ENCODE measurements around the gene SLC4A7.
"Not testable (repeated sequence)": the region's sequence is repeated elsewhere in the genome, so short reads cannot be mapped to it uniquely, and the experiment has no call there.

Gene SLC4A7

DNA sequence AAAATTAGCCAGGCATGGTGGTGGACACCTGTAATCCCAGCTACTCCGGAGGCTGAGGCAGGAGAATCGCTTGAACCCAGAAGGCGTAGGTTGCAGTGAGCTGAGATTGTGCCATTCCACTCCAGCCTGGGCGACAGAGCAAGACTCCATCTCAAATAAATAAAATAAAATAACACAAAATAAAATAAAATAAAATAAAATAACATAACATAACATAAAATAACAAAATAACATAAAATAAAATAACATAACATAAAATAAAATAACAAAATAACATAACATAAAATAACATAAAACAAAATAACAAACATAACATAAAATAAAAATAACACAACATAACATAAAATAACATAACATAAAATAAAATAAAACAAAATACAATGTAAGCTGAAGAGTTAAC lies 45.8 kb downstream of the SLC4A7 start:
- not testable (repeated sequence) for H3K27ac ChIP-seq; DNase-seq (ENCODE audit: low read depth, low spot score)

DNA sequence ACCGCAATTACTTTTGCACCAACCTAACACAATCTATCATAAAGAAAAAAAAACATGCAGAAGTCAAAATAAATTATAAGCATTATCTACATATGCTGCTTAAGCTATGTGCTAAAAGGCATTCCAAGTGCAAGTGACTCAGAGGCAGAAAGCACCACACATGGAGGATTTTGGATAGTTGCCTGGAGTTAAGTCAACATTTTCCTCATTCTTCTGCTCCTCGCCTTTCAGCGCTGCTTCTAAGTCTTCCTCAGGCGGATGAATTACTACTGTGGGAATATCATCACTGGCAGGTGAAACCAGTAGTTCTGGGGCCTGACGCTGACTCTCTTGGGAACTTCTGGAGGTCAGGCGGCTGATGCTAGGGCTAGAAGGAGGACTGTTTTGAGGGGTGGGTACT lies 53.1 kb downstream of the SLC4A7 start:
- peak; percentile 88 for DNase-seq (ENCODE audit: low read depth, low spot score)
- peak overlapping the region; percentile 47 for H3K27ac ChIP-seq

DNA sequence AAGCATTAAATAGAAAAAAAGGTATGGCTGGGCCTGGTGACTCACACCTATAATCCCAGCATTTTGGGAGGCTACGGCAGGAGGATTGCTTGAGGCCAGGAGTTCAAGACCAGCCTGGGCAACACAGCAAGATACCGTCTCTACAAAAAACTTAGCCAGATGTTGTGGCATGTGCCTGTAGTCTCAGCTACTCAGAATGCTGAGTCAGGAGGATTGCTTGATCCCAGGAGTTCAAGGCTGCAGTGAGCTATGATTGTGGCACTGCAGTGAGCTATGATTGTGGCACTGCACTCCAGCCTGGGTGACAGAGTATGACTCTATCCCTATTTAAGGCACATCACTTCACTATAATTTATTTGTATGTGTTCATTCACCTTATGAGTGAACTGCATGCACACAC lies 54.3 kb downstream of the SLC4A7 start:
- no peak overlapping the region for H3K27ac ChIP-seq
- DNase-seq (ENCODE audit: low read depth, low spot score), result no peak

DNA sequence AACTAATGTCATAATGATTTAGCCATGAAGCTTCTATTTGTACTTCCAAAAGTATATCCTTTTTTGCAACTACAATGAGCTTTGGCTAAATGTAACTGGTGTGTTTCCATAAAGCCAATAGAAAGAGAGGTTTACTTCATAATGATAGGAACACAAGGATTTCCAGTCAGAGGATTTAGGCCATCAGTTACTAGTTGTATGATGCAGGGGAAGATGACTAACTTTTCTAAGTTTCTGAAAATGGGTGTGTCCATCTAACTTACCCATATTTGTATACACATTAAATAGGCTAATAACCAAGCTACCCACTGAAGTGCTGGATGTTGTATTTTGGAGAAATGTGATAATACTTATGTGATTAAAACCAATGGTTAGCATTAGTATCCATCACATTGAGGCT lies 55.7 kb downstream of the SLC4A7 start:
- no peak overlapping the region for H3K27ac ChIP-seq
- no peak for DNase-seq (ENCODE audit: low read depth, low spot score)

DNA sequence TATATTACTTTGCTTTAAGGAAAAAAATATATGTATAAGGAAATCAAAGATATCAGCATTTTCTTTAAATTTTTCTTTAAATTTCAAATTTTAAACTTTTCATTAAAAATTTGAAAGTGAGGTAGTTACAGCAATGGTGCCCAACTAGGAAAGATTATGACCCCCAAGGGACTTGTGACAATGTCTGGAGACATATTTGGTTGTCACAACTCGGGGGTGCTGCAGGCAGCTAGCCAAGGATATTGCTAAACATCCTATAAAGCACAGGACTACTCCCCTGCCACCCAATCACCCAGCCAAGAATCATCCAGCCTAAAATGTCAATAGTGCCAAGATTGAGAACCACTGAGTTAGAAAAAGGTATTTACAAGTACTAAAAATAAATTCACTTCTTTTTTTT lies 57.3 kb downstream of the SLC4A7 start:
- no peak overlapping the region for H3K27ac ChIP-seq
- no peak for DNase-seq (ENCODE audit: low read depth, low spot score)

DNA sequence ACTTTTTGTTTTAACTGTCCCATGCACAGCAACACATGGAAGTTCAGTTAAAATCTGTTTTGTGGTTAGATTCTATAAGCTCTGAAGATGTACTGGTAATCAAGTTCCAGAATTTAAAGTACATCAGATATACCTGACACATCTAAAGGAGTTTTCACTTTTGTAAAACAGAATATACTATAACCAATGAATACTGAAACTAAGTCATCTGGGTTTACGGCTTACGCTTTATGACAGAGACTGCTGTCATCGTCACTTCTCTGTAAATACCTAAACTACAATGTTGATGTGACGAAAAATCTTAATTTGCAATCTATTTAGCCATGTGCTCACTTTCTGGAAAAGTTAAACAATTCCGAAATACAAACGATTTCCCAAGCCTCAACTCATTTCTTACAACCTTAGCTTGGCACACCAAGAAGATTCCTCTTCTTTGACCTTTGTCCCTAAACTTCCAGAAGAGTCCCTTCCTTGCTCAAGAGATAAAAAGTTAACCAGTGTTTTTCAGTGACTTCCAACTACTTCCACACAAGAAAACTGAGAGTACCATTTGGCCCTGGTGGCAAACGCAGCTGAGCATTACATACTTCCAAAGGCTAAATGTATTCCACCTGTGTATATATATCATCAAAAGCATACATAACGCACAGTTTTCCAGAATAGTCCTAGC lies 58.2 kb downstream of the SLC4A7 start:
- no peak overlapping the region for H3K27ac ChIP-seq
- DNase-seq (ENCODE audit: low read depth, low spot score), result no peak

DNA sequence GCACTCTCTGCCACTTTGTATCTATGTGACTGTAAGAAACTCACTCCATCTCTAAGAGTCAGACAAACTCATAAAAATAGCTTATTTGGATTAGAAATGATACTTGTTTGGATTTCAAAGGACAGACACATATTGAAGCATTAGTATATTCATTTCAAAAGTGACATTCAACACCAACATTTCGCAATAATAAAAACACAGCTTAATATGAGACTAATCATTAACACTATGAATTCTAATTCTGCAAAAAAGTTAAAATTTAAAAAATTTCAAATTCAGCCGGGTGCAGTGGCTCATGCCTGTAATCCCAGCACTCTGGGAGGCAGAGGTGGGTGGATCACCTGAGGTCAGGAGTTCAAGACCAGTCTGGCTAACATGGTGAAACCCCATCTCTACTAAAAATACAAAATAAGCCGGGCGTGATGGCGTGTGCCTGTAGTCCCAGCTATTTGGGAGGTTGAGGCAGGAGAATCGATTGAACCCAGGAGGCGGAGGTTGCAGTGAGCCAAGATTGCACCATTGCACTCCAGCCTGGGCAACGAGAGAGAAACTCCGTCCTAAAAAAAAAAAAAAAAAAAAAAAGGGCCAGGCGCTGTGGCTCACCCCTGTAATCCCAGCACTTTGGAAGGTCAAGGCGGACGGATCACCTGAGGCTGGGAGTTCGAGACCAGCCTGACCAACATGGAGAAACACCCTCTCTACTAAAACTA lies 59.2 kb downstream of the SLC4A7 start:
- not testable (repeated sequence) for DNase-seq (ENCODE audit: low read depth, low spot score); H3K27ac ChIP-seq

DNA sequence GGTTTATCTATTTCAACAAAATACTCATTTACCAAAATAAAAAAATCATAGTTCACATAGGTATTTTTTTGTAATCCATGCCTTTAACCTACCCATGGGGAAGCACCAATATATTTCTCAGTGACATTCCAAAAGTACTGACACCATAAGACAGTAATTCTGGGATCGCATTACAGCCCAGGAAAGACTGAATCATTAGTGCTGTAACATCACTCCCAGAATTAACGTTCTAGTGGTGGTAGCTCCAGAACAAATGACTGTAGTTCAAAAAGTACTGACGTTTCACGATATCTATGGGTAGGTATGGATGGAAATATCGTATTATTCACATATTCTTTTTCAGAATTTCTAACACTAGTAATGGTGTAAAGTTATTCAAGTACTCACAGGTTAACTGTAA lies 60.7 kb downstream of the SLC4A7 start:
- no peak overlapping the region for H3K27ac ChIP-seq
- DNase-seq (ENCODE audit: low read depth, low spot score), result no peak

DNA sequence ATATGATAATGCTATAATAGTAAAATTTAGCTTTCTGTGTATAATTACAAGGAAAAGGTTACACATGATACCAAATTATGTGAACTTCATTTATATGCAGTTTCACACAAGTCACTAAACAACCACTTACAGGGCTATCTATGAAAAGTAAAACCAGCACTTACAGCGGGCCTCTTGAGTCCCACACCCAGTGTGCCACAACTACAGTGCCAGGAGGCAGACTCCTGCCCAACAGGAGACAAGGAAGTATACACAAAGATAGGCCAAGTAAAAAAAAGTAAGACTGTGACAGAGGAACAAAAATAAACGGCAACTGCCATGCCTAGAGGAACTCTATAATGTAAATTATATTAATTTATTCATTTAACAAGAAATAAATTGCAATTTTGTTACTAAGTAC lies 61.6 kb downstream of the SLC4A7 start:
- H3K27ac ChIP-seq, result no peak overlapping the region
- DNase-seq (ENCODE audit: low read depth, low spot score), result no peak

DNA sequence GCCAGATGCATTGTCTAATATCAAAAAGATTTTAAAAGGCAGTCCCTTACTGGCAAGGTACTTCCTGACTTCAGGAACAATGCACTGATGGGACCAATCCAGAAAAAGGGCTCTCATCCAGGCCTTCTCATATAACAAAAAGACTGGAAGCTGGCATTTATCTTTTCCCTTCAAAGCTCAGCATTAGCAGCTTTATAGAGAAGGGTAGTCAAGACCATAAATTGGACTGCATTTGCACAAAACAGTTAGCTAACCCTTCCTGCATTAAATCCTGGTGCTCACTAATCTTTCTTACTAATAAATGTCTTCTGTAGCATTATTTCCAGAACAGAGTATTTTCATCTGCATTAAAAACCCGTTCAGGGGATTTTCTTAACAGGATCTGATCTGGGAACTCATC lies 69.0 kb downstream of the SLC4A7 start:
- H3K27ac ChIP-seq, result no peak overlapping the region
- DNase-seq (ENCODE audit: low read depth, low spot score), result no peak

DNA sequence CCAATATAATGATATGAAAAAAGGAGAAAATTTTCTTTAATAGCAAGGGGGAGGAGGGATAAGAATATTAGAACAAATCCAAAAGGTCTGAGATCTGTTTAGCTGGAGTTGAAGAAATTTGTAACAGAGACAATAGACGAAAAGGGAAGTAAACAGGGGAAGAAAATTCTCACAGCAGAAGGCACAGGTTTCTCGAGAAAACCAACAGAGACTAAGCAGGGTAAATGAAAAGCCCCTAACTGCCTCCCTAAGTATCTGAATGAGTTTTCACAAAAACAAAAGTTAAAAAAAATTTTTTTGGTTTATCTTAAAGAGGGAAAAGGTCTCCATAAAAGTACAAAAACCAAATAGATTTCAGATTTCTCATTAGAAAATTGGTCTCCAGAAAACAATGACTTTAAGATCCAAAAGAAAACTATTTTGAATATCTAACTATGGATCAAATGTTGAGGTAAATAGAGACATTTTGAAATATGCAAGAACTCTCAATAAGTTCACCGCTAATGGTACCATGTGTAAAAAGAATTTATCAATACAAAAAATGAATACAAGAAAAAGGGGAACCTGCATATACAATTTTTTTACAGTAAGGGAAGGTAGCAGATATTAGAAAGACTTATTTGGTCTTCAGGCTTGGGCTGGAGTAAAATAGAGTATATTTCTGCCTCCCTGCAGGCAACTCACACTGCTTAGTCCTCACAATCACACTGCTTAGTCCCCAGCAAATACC lies 91.1 kb downstream of the SLC4A7 start:
- no peak for DNase-seq (ENCODE audit: low read depth, low spot score)
- H3K27ac ChIP-seq, result no peak overlapping the region

DNA sequence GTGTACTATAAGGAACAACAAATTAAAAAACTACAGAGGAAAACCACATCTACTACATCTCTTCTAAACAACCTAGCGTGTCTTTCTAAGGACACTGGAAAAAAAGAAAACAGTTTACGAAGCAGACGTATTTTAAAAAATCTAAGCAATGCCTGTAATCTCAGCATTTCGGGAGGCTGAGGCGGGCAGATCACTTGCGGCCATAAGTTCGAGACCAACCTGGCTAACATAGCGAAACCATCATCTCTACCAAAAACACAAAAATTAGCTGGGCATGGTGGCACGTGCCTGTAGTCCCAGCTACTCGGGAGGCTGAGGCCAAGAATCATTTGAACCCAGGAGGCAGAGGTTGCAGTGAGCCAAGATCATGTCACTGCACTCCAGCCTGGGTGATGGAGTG lies 91.8 kb downstream of the SLC4A7 start:
- not testable (repeated sequence) for DNase-seq (ENCODE audit: low read depth, low spot score); H3K27ac ChIP-seq

DNA sequence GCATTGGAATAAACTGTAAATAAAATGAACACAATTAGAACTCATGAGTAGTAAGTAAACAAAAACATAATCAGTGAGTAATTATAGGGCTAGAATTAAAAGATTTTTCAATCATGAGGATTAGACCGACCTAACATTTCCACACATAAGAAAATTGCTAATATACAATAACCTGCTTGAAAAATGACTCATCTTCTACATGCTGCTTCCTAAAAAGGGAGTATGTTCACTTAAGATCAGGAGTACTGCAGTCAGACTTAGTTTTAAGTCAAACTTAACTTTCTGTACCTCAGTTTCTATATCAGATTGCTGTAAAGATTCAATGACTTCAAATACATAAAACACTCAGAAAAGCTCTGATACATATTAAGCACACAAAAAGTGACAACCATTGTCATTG lies 92.4 kb downstream of the SLC4A7 start:
- no peak overlapping the region for H3K27ac ChIP-seq
- no peak for DNase-seq (ENCODE audit: low read depth, low spot score)

DNA sequence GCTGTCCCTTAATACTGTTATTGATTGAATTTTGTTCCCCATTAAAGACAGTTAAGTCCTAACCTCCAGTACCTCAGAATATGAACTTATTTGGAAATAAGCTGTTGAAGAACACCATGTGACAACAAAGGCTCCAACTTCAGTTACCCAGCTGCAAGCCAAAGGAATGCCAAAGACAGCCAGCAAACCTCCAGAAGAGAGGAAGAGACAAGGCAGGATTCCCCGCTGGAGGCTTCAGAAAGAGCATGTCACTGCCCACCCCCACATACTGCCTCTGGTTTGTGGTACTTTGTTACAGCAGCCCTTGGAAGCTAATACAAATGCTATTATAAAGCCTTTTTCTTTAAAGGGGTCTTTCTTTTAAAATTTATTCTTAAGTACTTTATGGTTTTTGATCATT lies 96.6 kb downstream of the SLC4A7 start:
- no peak for DNase-seq (ENCODE audit: low read depth, low spot score)
- H3K27ac ChIP-seq, result no peak overlapping the region

DNA sequence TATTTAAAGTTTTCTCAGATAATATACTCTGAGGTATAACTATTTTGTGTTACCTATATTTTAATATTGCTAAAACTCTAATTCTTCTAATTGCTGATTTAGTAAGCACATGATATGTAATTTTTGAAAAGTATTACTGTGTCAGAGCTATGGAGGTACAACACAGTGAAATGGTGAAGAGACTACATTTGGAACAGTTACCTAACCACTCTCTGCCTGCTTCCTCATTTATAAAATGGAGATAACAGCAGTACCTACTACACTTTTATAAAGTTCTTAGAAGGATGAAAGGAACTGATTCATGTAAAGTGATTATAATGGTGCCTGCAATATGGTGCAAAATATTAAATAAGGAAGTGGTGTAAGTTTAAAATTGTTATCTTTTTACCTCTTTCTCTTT lies 98.7 kb downstream of the SLC4A7 start:
- H3K27ac ChIP-seq, result no peak overlapping the region
- DNase-seq (ENCODE audit: low read depth, low spot score), result no peak

DNA sequence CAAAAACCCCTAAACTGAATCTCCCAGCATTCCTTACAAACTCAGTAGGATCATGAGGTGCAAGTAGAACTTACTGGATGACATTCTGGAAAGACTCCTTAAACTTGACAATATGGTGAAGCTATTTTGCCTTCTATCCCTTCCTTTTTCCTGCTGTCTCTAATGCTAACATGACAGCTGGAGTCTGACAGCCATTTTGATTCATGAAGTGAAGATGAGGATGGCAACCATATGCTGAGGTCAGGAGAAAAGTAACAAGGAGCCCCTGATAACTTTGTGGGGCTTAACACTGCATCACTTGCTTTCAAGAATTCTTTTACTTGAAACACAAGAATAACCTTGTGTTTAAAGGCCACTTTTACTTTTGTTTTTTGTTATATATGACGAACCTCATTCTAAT lies 100.0 kb downstream of the SLC4A7 start:
- H3K27ac ChIP-seq, result no peak overlapping the region
- no peak for DNase-seq (ENCODE audit: low read depth, low spot score)

DNA sequence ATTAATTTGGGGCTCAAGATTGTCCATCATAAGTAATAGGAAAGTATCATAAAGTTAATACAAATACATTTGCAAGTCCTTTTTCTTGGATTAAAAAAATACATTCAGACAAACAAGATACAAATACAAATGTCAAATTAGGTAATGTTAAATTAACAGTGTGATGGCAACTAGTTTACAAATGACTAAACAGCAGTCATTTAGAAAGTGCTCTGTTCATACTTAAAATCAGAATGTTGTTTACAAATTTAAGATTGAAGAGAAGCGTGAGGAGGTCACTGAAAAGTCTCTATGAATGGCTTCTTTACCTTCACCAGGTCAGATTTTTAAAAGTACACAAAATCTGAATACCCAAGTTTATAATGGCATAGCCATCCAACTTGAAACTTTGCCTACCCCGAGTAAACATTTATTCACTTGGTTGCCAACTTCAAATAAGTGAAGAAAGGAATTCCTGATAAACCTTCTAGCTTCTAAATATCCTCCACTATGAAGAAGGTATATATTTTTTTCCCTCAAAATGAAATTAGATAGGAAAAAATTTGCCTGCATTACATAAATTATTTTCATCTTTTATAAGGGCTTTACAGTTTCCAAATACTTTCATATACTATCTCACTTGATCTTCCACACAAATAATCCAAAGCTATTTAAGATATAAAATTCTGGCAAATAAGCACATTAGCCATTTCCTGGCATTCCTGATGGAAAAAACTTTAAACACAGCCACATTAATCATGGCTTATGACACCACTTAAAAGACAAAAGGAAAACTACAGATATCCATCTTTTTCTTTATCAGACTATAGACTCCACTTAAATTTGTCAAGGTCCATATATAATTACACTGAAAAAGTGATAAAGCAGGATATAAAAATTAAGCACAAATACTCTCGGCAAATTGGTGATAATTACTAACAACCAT lies 103.5 kb downstream of the SLC4A7 start:
- no peak overlapping the region for H3K27ac ChIP-seq
- no peak for DNase-seq (ENCODE audit: low read depth, low spot score)

DNA sequence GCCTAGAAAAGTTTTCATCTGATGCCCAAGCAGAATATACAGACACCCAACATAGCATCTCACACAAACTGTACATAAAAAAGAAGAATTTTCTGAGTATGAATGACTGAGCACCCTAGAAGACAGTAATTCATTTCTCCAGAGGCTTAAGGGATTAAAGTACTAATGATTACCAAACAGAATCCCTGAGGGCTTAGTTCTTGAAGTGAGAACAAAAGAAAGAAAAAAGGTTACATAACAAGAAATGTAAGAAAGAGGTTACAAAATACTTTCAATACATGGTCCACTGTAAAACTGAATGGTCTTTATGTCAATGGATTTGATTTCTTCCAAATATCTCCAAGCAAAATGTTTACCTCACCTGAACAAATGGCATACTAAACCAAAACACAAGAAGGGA lies 105.9 kb downstream of the SLC4A7 start:
- no peak for DNase-seq (ENCODE audit: low read depth, low spot score)
- no peak overlapping the region for H3K27ac ChIP-seq

DNA sequence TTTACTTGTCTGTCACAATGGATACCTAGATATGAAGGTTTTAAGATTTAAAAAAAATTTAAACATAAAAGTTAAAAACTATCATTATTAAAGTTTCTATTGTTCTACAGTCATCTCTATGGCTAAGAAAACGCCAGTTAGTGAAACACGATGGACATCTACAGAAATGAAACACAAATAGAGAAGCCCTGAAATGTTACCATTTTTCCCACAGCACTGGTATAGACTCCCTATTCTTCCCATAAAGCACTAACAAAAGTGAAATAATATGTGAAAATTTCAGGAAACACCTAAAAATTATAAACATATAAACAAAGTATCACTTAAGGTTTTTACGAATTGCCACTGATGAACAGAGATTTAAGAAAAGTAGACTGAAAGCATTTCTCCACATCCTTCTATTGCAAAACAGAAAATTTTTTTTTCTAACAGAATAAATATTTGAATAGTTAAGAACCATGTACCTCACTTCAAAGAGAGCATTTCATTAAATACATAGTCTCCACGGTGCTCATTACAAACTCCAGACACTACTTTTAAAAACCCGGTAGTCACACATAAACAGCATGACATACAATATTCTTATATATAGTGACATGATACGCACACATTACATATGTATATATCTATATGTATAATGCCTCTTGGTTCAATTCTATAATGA lies 107.9 kb downstream of the SLC4A7 start:
- no peak for DNase-seq (ENCODE audit: low read depth, low spot score)

More for the DNA sequence above, 107.9 kb downstream of the SLC4A7 start:
- H3K27ac ChIP-seq, result no peak overlapping the region
